GM19324 (cell line): ENCODE data around the gene PCCA.
"Not testable (repeated sequence)": the region's sequence is repeated elsewhere in the genome, so short reads cannot be mapped to it uniquely, and the experiment has no call there.

ENCODE experiments used
- ATAC-seq: cut with Tn5 transposase; IDR thresholded peaks from one replicate; pipeline ENCODE4 v1.9.1; 2021; ENCODE audit warnings: mild to moderate bottlenecking, moderate library complexity; ENCODE audit not compliant: unreplicated experiment, low FRiP score

PCCA gene

DNA sequence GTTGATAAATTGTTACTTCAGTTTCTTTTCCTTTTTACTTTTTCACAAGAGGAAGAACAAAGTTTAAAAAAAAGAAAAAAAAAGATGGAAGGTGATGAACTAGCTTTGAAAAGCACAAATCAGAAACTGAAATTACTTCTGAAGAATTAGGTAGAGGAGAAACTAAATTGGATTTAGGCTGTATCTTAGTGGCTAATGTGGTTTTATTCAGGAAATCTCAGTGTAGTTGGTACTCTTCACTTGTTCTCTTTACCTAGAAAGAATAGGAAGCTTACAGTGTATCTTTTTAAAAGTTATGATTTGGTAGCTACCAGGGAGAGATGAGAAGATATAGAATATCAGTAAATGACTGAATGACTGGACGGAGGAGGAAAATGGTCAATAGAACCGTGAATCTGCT, 252.0 kb downstream of the PCCA start:
- ATAC-seq: no peak

DNA sequence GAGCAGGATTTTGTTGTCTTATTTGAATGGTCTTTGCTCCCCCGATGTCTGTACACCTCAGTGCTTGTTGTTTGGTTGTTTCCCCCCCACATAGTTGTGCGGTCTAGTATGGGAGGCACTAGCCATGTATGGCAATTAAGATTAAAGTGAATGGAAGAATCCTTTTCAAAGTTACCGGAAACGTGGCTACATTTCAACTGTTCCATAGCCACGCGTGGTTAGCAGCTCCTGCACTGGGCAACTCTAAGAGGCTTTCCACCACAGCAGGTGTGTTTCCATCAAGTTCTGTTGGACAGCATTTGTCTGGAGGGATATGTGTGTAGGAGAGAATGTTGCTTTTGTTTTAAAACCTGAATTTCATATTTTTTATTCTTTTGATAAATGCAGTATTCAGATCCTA, 252.4 kb downstream of the PCCA start:
- ATAC-seq: no peak

DNA sequence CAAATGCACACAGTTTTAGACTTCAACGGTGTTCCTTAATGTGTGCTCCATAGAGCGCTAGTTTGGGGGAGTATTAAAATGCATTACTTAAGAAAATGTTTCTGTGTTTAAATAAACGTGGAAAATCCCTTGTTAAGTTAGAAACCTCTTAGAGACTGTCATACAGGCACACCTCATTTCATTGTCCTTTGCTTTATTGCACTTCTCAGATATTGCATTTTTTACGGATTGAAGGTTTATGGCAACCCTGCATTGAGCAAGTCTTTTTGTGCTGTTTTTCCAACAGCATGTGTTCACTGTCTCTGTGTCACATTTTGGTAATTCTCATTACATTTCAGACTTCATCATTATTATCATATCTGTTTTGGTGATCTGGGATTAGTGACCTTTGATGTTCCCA, 255.7 kb downstream of the PCCA start:
- ATAC-seq: no peak

DNA sequence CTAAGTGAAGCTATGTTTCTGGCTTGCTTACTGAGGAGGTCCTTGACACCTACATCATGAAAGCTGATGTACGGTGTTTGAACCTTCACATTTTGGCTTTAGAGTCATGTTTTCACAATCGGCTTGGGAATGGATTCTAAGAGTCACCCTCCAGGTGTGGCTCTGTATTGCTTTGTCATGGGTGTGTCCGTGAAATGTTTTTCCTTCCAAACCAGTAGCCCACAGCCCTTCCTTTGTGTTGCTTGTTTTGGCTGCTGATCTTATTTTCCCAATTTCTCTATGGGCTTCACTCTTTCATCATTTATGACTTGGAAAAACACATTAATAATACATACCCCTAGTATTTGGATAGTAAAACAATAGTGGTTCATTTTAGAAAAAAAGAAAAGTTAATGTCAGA, 259.1 kb downstream of the PCCA start:
- no peak for ATAC-seq

DNA sequence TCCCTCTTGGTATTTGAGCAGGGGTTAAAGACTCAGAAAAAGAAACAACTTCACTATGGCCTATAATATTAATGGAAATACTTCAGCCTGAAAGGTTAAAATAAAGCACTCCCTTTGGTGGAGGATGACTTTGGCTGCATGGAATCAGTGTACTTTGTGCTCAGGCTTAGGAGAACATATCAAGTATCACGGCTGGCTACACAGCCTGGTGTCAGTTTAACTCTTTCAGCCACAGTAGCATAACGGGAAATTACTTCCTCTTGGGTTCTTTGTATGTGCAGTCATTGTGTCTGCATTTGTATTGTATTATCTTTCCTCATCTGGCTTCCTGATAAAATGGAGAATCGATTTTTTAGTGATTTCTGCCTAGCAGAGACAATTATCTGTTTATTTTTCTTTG, 260.7 kb downstream of the PCCA start:
- no peak for ATAC-seq

DNA sequence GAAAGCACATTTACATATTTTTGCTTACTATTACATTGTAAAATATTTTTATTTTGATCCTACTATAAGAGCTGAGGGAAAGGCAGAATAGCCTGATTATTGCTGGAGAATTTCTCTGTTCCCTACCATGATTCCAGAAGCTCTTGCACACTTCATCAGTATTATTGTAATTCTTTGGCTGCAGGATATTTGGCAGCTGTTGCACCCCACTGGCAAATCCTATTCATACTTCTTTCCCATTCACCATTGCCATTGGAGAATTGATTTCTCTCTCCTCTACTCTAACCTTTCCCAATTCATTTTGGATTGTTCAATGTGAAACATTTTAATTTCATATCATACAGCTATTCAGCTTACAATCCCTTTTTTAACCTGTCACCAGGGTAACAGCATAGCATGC, 261.7 kb downstream of the PCCA start:
- ATAC-seq: no peak

DNA sequence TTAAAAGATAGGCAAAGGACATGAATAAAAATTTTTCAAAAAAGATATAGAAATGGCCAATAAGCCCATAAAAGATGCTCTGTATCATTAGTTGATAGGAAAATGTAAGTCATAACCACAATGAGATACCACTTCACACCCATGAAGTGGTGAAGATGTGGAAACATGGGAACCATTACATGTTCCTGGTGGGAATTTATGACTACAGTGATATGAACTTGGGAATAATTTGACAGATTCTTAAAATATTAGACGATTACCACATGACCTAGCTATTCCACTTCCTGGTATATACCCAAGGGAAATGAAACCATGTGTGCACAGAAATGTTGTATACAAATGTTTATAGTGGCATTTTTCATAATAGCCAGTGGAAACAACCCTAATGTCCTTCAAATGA, 267.5 kb downstream of the PCCA start:
- no peak for ATAC-seq

DNA sequence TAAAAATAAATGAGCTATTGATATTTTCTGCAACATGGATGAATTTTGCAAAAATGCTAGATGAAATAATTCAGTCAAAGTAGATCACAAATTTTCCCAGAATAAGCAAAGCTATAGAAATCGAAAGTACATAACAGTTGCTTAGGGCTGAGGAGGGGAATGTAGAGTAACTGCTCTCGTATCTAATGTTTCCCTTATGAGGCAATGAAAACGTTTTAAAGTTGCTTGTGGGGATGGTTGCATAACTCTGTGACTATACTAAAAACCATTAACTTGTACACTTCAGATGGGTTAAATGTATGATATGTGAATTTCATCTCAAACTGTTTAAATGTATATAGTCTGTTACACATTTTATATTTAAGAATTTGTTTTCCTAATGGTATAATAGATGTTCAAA, 268.0 kb downstream of the PCCA start:
- ATAC-seq: no peak

DNA sequence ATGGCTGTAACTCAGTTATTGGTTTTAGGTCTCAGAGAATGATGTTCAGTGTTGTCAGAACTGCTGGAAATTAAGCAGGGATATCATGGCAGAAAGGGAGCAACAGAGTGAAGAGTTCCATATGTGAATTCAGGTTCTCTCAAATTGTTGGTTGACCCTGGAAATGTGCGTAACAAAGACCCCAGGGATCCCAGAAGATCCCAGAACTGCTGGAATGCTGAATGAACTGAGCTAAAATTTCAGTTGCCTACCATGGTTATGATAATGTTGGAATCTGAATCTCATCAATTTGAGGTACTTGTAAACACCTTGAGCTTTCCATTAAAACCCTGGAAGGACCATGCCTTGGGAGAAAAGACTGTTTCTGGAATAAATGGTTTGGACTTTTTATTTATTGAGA, 268.9 kb downstream of the PCCA start:
- ATAC-seq: no peak

DNA sequence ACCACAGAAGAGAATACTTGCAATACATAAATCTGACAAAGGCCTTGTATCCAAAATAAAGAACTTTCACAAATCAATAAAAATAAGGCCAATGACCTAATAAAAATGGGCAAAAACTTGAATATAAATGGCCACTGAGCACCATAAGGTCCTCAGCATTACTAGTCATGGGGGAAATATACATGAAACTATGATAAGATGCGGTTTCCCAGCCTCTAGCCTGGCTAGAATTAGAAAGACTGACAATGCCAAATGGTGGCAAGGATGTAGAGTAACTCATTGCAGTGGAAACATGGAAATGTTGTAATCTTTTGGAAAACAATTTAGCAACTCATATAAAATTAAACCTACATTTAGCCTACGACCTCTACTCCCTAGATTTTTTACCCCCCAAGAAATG, 272.6 kb downstream of the PCCA start:
- ATAC-seq: no peak

DNA sequence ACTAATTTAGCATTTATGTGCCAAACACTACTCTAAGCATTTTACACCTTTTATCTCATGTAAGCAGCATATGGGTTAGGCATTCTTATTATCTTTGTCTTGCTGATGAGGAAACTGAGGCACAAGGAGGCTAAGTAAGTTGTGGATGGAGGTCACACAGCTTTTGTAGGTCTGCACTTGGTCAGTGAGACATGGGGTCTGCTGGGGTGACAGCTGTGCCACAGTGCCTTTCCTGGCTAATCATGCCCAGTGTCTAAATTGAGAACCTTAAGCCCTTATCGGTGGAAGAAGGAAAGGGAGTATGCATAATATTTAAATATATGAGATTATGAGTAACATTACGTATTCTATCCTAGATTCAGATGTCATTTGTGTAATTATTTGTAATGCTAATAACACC, 273.5 kb downstream of the PCCA start:
- ATAC-seq: no peak

DNA sequence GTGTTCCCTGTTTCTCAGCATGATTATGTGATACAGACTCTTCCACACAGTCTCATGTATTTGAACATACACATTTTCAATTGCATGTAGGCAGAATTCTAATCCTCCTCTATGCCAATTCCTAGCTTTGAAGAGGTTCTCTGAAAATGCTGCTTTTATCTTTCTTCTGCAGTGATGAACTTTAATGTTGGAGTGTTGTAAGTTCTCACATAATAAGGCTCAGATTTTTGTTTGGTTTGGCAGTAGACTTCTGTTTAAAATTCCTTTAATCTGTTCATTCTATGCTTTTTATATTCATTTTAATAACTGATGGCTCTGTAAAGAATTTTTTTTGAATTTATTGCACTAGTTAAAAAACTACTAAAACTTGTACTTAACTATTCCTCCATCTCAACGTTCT, 273.9 kb downstream of the PCCA start:
- no peak for ATAC-seq

DNA sequence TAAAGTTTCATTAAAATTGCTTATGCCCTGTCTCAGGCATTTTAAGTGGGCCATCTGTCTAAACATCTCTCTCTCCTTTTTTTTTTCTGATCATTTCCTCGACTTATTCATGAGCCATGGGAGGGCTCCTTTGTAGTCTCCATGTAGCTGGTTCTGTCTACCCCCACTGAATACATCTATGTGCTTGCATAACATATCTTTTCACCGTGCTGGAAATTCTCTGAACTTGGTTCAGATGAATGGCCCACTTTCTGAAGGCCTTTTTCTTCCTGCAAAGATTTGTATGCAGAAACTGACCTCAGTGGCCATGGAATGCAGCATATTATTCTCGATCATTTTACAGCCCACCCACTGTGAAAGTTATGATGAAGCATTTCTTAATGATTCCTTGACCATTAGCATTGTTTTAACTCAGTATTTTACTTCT, 274.4 kb downstream of the PCCA start:
- ATAC-seq: no peak

DNA sequence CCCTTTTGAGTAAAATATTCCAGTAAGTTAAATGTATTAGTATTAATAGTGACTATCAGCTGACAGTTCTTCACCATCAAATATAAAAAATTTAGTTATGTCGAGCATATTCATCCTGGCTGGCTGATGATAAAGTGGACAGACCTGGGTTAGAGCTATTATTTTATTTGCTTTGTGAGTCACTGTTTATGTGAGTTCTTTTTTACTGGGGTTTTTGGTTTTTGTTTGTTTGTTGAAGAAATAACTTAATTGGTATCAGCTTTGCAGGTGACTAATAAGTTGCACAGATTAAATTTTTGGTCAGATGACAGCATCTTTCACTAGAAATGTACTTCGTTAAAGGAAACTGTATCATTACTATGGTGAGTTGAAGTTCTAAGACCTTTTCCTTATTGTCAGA, 275.0 kb downstream of the PCCA start:
- no peak for ATAC-seq

DNA sequence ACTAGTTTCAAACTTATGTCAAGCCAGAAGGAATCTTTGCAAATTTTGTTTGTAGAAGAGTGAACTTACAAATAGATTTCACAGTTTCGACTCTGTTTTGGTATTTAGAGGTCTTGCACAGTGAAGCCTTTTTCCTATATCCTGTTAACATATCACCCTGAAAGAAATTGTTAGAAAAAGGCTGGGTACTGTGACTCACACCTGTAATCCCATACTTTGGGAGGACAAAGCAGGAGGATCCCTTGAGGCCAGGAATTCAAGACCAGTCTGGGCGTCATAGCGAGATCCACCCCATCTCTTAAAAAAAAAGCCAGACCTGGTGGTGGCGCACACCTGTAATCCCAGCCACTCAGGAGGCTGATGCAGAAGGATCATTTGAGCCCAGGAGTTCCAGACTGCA, 275.7 kb downstream of the PCCA start:
- no peak for ATAC-seq

DNA sequence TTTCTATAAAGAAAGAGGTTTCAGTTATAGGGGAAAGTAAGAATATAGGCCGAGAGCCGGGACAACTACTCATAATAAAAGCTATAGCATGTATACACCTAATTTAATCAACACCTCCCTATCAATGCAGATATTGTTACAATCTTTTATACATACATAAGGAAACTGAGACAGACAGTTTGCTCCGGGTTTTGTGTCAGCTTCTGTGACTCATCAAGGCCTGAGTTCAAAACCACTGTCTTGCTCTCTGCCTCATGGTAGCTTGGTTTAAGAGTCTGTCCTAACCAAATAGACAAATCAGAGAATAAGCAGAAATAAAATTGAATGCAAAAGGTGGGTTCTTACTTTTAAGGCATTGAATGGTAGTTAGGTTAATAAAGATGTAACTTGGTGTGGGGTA, 276.8 kb downstream of the PCCA start:
- ATAC-seq: no peak

DNA sequence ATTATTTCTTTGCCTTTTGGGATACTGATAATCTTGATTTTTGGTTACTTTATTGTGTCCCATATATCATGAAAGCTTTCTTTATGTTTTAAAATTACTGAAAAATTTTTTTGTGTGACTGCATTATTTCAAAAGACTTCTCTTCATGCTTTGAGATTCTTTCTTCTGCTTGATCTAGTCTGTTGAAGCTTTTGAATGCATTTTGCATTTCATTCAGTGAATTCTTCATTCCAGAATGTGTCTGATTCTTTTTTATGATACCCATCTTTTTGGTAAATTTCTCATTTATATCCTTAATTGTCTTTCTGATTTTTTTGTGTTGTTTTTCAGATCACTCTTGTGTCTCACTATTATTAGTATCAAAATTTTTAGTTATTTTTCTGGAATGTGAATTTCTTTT, 289.6 kb downstream of the PCCA start:
- ATAC-seq: no peak

DNA sequence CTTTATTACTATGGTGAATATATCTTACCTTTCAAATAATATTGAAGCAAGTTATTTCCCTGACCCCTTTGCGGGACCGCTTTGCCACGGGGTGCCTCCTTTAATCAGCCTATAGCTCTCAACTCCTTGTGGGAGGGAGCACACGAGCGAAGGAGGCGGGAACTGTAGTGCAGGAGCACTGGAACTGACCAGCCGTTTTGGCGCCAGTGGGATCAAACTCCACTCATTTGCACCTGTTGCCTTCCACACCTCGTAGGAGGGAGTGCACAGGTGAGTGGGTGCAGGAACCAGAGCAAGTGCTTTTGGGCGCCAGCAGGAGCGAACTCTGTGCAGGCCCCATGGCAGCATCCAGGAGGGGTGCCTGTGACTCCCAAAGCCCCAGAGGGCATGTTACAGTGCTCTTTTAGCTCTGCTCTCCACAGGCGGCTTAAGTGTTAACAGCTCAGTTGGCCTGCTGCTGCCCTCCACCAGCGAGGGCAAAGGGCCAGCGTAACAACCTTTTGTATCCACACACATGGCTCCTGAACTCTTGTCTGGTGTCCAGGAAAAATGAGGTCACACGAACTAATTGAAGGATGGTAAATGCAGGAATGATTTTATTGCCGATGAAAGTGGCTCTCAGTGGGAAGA, 292.8 kb downstream of the PCCA start:
- ATAC-seq: no peak

DNA sequence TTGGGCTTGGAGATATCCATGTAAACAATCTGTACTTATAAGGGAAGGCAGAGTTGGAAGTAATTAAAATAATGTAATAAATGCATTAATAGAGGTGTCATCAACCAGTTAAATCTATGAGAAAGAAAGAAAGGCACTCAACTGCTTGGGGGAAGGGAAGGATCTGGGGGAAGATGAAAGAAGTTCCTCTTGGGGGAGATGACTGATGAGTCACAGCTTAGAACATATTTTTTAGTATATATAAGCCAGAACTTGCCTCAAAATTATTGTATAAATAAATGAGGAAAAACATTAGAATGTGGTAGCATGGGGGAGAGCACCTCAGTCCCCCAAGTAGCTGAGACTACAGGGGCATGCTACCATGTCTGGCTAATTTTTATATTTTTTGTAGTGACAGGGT, 293.9 kb downstream of the PCCA start:
- ATAC-seq: no peak

DNA sequence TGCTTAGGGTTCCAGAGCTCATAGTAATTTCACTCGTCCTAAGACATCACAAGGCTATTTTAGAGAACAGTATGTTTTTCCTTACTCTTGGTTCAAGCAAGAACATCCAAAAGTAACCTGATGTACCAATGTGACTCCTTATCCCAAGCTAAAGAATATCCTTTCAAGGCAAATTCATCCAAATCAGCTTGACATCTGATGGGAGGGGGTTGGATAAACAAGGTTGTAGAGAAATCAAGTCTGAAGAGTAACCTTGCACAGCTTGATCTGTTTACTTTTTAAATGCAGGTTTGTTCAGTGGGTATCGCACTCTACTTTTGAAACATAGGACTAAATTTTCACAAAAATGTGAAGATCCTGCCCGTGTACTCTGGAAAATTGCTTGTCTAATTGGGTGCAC, 298.5 kb downstream of the PCCA start:
- no peak for ATAC-seq

DNA sequence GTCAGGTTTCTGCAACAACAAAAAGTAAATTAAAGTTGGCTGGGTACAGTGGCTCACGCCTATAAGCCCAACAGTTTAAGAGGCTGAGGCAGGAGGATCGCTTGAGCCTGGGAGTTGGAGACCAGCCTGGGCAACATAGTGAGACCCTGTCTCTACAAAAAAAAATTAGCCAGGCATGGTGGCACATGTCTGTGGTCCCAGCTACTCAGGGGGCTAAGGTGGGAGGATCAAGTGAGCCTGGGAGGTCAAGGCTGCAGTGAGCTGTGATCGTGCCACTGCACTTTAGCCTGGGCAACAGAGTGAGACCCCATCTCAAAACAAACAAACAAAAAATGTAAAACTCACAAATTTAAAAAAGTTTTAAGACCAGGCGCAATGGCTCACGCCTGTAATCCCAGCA, 299.3 kb downstream of the PCCA start:
- ATAC-seq: not testable (repeated sequence)

DNA sequence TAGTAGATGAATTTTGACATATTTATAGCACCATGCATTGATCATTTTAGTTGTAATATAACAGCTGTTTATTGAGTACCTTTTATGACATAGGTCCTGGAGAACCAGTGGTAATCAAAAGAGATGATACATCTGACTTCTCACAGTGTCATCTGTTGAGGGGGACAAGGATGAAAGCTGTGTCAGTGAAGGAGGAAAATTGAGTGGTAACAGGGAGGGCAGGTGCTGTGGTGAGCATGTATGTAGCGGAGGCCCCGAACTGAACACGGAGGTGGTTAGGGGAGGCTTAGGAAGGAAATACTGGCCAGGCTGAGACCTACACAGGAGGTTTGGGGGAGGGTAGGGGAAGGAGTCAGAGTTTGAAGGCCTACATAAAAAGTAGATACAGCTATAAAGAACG, 300.0 kb downstream of the PCCA start:
- no peak for ATAC-seq

DNA sequence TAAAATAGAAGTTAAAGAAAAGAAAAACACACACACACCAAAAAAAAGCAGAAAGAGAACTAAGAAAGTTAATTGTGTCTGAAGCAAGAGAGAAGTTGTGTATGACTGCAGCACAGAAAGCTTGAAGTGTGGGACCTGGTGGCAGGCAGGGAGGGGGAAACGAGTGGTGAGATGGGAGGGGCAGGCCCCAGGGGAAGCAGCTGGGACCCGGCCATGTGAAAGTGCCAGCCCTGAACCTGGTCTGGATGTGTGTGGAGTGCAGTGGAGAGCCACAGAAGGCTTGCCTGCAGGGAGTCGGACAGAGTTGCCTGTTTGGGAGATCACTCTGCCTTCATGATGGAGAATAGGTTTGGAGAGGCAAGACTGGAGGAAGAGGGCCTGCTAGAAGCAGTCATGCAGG, 300.7 kb downstream of the PCCA start:
- no peak for ATAC-seq
